HG02623 (cell line): ENCODE data around the gene TTC34.

ENCODE experiments used
- ATAC-seq: cut with Tn5 transposase; IDR thresholded peaks from one replicate; pipeline ENCODE4 v1.9.1; 2021; ENCODE audit warnings: moderate library complexity; ENCODE audit not compliant: unreplicated experiment

The TTC34 gene

GRCh38 chr1:2829846-2830615 lies 28.5 kb upstream of the TTC34 start:
- no peak for ATAC-seq

GRCh38 chr1:2828586-2829250 lies 27.2 kb upstream of the TTC34 start:
- ATAC-seq: no peak

GRCh38 chr1:2826736-2827292 lies 25.3 kb upstream of the TTC34 start:
- no peak for ATAC-seq

- ATAC-seq: no peak
These were observed 24.8 kb upstream of the TTC34 start for GRCh38 chr1:2826316-2826715.

- ATAC-seq: no peak
These were observed 24.1 kb upstream of the TTC34 start for GRCh38 chr1:2825487-2826189.

GRCh38 chr1:2824999-2825398 lies 23.5 kb upstream of the TTC34 start:
- no peak for ATAC-seq

- ATAC-seq: no peak
These were observed 22.6 kb upstream of the TTC34 start for GRCh38 chr1:2823921-2824610.

GRCh38 chr1:2822621-2823145 lies 21.2 kb upstream of the TTC34 start:
- ATAC-seq: no peak

- no peak for ATAC-seq
These were observed 20.6 kb upstream of the TTC34 start for GRCh38 chr1:2821966-2822620.

- ATAC-seq: no peak
These were observed 20.0 kb upstream of the TTC34 start for GRCh38 chr1:2821373-2821955.

GRCh38 chr1:2820731-2821372 lies 19.4 kb upstream of the TTC34 start:
- ATAC-seq: no peak

- ATAC-seq: no peak
These were observed 18.6 kb upstream of the TTC34 start for GRCh38 chr1:2819831-2820730.

GRCh38 chr1:2819429-2819828 lies 17.9 kb upstream of the TTC34 start:
- no peak for ATAC-seq

GRCh38 chr1:2817784-2818564 lies 16.5 kb upstream of the TTC34 start:
- ATAC-seq: no peak

GRCh38 chr1:2816786-2817185 lies 15.3 kb upstream of the TTC34 start:
- no peak for ATAC-seq

GRCh38 chr1:2815551-2815950 lies 14.1 kb upstream of the TTC34 start:
- ATAC-seq: no peak

GRCh38 chr1:2814511-2815075 lies 13.1 kb upstream of the TTC34 start:
- no peak for ATAC-seq
